HL-60/S4 treated with retinoic acid at 250 ng/mL for 4 days and 3 days (cell line): ENCODE measurements around the gene RAD52.

Source experiments
- in situ Hi-C: fragments of 300-500 bp; cut with MboI; formaldehyde crosslinking; loops from 2 replicates; pipeline ENCODE4 v1.7.0; 2022; ENCODE audit warnings: low sequenced_read_pairs

The RAD52 gene

DNA sequence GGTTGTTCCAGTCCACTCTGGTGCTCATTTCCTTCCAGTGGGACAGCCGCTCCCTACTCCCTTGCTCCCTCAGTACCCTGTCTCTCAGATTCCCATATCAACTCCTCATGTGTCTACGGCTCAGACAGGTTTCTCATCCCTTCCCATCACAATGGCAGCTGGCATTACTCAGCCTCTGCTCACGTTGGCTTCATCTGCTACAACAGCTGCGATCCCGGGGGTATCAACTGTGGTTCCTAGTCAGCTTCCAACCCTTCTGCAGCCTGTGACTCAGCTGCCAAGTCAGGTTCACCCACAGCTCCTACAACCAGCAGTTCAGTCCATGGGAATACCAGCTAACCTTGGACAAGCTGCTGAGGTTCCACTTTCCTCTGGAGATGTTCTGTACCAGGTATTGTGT lies 69.9 kb downstream of the RAD52 start:
- in situ Hi-C loops: no loop called here

DNA sequence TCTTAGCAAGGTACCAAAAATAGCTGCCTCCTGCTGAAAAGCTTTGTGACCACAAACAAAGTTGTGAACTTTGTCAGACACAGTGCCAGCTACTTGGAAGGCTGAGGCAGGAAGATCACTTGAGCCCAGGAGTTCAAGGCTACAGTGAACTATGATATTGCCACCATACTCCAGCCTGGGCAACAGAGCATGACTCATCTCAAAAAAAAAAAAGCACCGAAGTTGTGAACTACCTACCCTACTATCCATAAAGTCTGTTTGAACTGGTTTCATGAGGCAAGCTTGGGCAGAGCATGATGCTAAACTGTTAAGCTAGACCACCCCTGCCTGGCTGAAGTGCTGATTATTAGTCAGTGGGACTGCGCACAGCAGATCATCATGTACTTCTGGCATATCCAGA lies 75.5 kb downstream of the RAD52 start:
- in situ Hi-C loops: no loop called here

DNA sequence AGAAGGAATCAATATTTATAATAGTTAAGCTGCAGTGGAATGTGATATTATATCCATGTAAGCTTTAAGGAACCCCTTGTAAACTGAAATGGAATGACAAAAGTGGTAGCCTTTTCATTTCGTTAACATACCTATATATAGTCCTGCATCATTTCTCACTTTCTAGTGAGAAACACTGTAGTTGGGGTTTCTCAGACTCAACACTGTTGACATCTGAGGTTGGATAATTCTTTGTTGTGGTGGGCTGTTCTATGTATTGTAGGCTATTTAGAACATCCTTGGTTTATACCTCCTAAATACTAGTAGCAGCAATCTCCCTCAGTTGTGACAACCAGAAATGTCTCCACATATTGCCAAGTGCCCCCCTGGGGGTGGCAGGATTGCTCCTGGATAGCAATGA lies 79.1 kb downstream of the RAD52 start:
- in situ Hi-C loops: no loop called here

DNA sequence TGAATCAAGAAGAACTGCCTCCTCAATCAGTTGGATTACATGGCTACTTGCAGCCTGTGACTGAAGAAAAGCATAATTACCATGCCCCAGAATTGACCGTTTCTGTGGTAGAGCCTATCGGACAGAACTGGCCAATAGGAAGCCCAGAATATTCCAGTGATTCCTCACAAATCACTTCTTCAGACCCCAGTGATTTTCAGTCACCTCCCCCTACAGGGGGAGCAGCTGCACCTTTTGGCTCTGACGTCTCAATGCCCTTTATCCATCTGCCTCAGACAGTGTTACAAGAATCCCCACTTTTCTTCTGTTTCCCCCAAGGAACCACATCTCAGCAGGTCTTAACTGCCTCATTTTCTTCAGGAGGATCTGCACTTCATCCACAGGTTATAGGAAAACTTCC lies 80.8 kb downstream of the RAD52 start:
- in situ Hi-C loops: no loop called here

DNA sequence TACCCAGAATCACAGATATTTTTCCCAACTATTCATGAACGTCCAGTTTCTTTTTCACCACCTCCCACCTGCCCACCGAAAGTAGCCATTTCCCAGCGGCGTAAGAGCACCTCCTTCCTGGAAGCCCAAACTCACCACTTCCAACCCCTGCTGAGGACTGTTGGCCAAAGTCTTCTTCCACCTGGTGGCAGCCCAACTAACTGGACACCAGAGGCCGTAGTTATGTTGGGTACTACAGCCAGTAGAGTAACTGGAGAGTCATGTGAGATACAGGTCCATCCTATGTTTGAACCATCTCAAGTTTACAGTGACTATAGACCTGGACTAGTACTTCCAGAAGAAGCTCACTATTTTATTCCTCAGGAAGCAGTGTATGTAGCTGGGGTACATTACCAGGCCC lies 81.6 kb downstream of the RAD52 start:
- in situ Hi-C loops: no loop called here

DNA sequence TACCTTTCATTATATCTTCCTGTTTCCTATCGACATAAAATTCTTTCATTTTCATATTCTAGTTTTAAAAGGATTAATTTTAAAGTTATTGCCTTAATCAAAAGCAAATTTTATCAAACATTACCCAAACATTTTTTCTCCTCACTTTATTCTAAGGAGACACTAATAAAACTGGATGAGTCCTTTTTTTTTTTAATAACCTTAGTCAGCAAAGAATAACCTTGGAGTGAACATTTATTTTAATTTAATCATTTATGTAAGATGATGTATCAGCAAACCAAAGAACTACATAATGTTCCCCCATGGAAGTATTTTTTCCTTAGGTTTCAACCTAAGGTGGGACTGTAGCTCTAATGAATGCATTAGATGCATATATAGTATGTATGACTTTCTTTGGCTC lies 83.9 kb downstream of the RAD52 start:
- in situ Hi-C loops: no loop called here

DNA sequence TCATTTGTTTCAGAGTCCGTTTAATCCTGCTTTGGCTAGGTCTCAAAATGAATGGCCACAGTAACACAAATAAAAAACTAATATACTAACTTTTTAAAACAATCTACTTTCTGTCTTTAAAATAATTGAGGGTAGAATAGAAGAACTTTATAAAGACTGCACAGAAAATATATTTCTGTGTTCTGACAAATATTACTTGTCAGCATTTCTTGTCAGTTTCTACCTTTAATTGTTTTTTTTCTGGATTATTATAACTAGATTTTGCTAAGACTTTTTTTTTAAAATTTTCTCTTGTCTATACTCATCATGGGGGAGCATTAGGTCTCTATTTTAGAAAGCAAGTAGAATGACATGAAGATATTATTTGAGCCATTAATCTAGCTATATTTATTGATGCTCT lies 86.2 kb downstream of the RAD52 start:
- in situ Hi-C loops: no loop called here

DNA sequence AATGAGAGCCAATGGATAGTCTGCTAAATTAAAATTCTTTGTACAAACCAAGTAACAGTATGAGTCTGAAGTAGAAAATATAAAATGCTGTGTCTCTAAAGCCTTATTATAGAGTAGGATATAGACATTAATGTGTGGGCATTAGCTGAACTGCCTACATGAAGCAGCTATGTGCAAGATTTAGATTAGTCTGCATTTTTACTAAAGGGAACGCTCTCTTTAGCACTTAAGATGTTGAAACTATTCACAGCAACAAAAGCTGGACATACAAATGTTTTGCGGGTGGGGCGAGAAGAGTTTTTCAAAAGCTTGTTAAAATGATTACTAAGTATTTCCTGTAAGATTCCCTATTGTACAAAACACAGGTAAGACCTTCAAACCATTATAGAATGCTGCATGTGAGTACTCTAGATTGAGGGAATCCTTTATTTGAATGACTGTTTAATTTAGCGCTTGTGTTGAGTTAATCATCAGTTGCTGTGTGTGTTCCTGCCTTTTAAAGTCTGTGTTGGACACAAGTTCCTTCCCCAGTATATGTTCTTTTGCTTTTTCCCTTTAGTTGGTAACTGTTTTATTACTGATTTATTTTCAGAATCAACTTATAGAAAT lies 87.1 kb downstream of the RAD52 start:
- in situ Hi-C loops: no loop called here
